ENCODE measurements around the gene PTCD3.

The PTCD3 gene

GRCh38 chr2:86143926-86144685 is 38.1 kb downstream of the PTCD3 start:
- DNase-seq (ENCODE audit: low spot score): no peak

DNA sequence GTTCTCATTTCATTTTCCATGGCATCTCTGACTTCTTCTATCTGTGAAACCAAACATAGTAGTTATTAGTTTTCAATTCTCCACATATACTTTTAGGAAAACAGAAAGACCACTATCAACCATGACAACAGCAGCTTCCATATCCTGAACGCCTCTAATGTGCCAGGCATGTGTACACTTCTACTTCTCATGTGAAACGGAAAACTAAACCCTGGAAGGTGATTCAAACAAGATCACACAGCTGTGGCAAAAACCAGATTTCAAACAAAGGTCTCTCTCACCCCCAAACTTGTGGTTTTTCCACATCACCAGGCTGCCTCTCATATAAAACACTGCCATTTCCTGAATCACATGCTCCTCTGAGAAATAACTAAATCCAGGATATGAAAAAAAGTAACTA is 41.8 kb downstream of the PTCD3 start:
- peak; percentile 28 for DNase-seq (ENCODE audit: low spot score)

GRCh38 chr2:86150502-86150901 is 44.5 kb downstream of the PTCD3 start:
- DNase-seq (ENCODE audit: low spot score): no peak

DNA sequence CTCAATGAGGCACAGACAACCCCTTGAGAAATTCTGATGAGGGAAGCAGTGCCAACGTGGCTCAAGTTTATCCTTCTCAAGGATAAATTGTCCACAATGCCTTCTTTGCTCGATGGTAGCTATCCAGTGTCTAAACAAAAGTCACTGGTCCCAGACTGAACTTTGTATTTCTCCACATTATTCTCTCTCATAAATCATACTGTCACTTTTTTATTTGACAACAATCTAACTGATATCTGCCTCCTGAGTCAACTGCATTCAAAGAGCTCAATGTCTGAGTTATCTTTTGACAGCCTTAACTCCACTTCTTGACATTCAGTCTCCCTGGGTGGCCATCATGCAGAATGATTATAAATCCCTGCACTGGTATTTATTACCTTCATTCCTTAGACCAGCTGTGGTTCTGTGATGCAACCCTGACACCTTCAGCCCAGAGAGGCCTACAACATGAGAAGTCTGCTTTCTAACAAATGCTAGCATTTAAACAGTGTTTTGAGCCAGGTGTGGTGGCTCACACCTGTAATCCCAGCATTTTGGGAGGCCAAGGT is 51.0 kb downstream of the PTCD3 start:
- DNase-seq (ENCODE audit: low spot score): no peak

DNA sequence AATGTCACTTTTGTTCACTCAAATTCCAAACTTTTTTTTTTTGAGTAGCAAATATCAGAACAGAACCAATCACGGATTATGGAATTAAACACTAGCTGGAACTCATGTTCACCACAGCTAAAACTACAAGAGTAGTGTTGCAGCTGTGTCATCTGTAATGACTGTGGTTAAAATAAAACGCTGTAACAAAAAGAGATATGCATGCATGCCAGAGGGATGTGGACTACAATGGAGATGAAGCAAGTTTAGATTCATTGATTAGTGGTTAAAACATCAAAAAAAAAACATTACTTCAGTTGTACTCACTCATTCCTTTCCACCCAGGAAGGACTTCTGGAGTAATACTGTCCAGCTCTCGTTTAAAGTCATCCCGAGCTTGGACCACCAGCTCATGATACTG is 52.3 kb downstream of the PTCD3 start:
- DNase-seq (ENCODE audit: low spot score): no peak

DNA sequence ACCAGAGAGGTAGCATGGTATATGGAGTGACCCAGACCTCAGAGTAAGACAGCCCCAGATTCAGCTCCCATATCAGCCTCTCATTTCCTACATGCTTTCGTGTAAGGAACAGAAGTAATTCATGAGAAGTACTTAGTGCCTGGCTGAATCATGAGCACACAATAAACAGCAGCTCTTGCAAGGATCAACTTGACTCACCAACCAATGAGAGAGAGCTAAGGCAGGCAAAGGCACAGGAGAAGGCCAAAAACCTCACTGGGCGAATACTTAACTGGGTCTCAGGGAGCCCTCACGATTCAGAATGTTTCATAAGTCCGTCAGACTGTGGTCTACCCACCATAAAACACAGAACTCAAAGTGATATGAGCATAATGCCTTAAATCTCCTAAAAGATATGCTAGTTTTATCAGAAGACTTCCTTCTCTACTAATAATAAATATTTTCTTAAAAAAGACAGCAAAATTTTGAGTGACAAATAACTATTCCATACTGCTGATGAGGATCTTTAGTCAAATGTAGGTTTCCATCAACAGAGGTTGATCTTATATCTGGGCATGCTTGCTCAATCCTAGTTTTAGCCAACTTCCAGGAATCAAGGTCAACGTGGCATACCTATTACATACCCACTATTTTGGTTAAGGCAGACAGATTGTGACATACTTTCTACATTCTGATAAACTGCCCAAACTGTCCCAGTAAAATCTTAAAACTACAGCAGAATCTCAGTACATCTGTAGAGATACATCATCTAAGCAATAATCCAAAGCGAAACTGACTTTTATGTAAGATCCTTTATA is 54.3 kb downstream of the PTCD3 start:
- DNase-seq (ENCODE audit: low spot score): no peak

DNA sequence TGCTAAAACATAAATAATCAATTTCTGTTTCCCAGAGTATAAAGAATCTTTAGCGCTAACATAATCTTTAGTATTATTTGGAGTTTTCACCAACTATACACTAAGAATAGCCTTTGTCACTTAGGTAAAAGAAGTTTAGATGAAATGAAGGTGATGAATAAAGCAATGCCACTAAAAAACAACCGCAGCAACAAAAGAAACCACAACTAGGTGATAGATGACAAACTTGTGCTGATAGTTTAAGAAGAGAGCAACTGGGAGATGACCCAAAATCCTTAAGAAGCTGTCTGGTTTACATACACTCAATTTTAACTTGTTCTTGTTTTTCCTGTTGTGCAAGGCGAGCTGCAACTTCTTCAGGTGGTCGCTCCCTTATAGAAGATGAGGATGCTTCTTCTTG is 64.4 kb downstream of the PTCD3 start:
- no peak for DNase-seq (ENCODE audit: low spot score)

DNA sequence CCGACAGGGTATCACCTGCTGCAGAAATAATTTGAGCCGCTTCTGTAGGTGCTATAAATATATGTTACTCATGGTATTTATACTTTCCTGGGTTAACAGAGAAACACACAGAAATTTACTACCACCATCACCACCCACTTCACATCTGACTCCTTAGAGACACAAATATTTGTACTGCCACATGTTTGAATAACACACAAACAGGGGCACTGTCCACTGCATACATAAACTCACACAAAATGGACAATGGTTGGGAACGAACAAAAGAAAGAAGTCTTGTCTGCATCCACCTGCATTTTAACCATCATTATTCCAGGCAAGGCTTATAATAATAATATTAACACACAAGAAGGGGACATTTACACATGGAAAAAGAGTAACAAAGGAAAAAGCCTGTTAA is 65.3 kb downstream of the PTCD3 start:
- DNase-seq (ENCODE audit: low spot score): no peak

GRCh38 chr2:86172610-86173009 is 66.6 kb downstream of the PTCD3 start:
- no peak for DNase-seq (ENCODE audit: low spot score)

DNA sequence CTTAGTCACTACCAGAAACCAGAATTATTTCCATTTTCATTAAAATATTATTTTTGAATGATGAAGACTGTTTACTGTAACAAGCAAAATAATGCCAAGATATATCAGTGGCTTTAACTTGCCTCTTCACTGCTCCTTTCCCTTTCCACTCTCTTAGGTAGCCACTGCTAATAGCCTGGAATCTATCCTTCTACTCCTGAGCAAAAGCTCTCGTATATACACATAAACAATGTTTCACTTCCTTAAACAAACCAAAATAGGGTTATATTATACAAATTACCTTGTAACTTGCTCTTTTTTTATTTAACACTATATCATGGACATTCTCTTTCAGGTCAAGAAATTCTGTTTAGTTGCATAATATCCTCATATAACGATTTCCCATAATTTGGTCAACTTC is 68.4 kb downstream of the PTCD3 start:
- no peak for DNase-seq (ENCODE audit: low spot score)

DNA sequence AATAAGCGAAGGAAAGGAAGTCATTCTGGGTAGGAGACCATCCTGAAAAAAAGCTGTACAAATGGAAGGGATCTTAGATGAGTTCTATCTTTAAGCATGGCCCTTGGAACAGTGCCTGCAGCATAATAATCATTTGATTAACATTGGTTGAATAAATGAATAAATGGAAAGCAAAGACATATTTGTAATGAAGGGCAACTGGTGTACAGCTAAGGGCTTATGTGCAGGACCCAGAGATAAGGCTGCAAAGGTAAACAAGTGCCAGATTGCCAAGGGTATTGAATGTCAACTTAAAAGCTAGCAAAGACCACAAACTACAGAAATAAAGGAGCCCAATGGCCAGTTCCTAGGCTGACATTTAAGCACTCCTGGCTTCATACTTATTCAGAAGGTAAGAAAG is 69.8 kb downstream of the PTCD3 start:
- no peak for DNase-seq (ENCODE audit: low spot score)

DNA sequence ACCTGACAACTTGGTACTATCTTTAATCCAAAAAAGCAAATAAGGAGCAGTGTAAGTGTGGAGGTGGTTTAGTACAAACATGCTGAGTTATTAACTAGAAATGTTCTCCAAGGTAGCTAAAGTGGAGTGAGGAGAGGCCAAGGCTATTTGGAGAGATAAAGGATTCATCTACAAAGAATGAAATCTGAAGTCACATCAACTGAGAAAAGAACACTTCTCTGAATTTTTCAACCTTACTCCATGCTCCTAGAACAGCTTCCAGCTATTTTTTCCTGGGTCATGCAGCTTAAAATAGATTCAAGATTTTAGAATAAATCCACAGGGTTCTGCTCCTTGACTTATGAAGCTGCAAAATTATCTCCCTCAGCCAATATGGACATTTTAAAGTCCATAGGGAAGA is 70.6 kb downstream of the PTCD3 start:
- DNase-seq (ENCODE audit: low spot score): no peak

DNA sequence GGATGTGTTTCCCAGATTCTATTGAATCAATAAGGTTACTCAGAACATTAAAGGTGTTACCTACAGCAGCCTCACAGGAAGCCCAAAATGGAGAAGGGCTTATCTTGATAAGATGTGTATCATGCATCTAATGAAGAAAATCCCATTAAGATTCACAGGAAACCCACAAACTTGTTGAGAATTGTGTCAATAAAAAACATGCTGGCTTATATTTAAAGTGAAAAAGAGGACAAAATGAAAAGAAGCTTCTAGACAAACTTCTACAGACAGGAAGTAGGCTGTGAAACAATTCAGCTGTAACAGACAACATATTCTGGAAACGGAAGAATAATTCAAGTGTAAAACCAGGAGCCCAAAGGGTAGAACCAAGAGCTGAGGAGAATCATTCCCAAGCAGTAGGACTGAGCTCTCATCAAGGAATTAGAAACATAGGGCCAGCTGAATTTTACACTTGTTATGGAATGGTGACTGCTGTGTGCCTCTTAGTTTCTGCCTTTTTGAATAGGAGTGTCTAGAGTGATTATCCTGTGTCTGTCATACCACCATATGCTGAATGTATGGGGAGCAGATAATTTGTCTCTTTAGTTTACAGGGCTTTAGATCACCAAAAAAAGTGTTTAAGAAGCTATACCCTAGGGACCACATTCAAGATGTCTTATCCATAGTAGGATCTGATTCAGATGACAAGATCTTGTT is 79.6 kb downstream of the PTCD3 start:
- peak; percentile 41 for DNase-seq (ENCODE audit: low spot score)

DNA sequence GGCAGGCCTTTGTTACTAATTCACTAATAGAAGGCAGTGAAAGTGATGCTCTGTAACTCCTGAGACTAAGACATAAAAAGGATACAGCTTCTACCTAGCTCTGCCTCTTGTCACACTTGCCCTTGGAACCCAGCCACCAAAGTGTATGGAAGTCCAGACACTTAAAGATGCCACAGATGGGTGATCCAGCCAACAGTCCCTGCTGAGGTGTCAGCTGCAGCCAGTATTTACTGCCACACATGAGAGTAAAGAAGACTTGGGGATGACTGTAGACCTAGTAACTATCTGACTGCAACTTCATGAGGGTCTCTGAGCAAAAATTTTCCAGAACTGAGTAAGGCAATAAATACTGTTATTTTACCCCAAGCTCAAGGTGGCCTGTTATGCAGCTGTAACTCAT is 80.4 kb downstream of the PTCD3 start:
- DNase-seq (ENCODE audit: low spot score): no peak

- DNase-seq (ENCODE audit: low spot score): no peak
Observed at GRCh38 chr2:86189782-86190416, 83.9 kb downstream of the PTCD3 start.
